GM19025 (cell line): ENCODE measurements around the gene SIN3A.
A peak's percentile ranks its signal among the peaks of the same experiment; 100 is the strongest.
"Not testable (repeated sequence)": the region's sequence is repeated elsewhere in the genome, so short reads cannot be mapped to it uniquely, and the experiment has no call there.

Experiments used
- ATAC-seq: cut with Tn5 transposase; IDR thresholded peaks from one replicate; pipeline ENCODE4 v1.9.1; 2021; ENCODE audit warnings: mild to moderate bottlenecking, low read depth, moderate library complexity; ENCODE audit not compliant: unreplicated experiment

The SIN3A gene

GRCh38 chr15:75451674-75452363 lies at the start of gene SIN3A:
Gene SIN3A, minus strand, starts transcription at chr15:75451690. Its CDS starts 21,315 bp downstream, at chr15:75430375.
- ATAC-seq = peak; percentile 38

GRCh38 chr15:75493732-75494131 lies 42.2 kb upstream of the SIN3A start:
- ATAC-seq = no peak

GRCh38 chr15:75483961-75484360 lies 32.5 kb upstream of the SIN3A start:
- ATAC-seq = no peak

- not testable (repeated sequence) for ATAC-seq
Observed at GRCh38 chr15:75483556-75483955, 32.1 kb upstream of the SIN3A start.

GRCh38 chr15:75483106-75483505 lies 31.6 kb upstream of the SIN3A start:
- ATAC-seq = no peak

- ATAC-seq = not testable (repeated sequence)
Observed at GRCh38 chr15:75480463-75480862, 29.0 kb upstream of the SIN3A start.

- no peak for ATAC-seq
Observed at GRCh38 chr15:75479670-75480069, 28.2 kb upstream of the SIN3A start.

- ATAC-seq = not testable (repeated sequence)
Observed at GRCh38 chr15:75477094-75477493, 25.6 kb upstream of the SIN3A start.

- ATAC-seq = no peak
Observed at GRCh38 chr15:75468913-75469598, 17.6 kb upstream of the SIN3A start.

GRCh38 chr15:75460646-75461045 lies 9.2 kb upstream of the SIN3A start:
- ATAC-seq = no peak

- ATAC-seq = no peak
Observed at GRCh38 chr15:75459581-75459980, 8.1 kb upstream of the SIN3A start.

- ATAC-seq = no peak
Observed at GRCh38 chr15:75456710-75457109, 5.2 kb upstream of the SIN3A start.

- ATAC-seq = no peak
Observed at GRCh38 chr15:75455982-75456531, 4.6 kb upstream of the SIN3A start.

GRCh38 chr15:75455424-75455981 lies 4.0 kb upstream of the SIN3A start:
- ATAC-seq = no peak

GRCh38 chr15:75454471-75455378 lies 3.2 kb upstream of the SIN3A start:
- no peak for ATAC-seq

- peak; percentile 30 for ATAC-seq
Observed at GRCh38 chr15:75453703-75454470, 2.4 kb upstream of the SIN3A start.

- no peak for ATAC-seq
Observed at GRCh38 chr15:75452865-75453702, 1.6 kb upstream of the SIN3A start.

- ATAC-seq = no peak
Observed at GRCh38 chr15:75452364-75452864, 924 bp upstream of the SIN3A start.
